IMR-90 (cell line): ENCODE data around the gene ROBO4. TPM values are rescaled to one million over a fixed set of nuclear protein-coding genes. Genes with fewer than 3 reads are reported as not detected.

Source experiments
- ATAC-seq: fragments of 200-7000 bp; cut with Tn5 transposase; 2 replicates; pipeline ENCODE4 v1.9.1; 2020; ENCODE audit warnings: low read depth, mild to moderate bottlenecking, moderate library complexity
- BruUV-seq: library from RNA; stranded (reverse); fragments of 400-500 nt; replicated peaks from 2 replicates; lab custom pipeline; 2021; lab: Mats Ljungman, UMichigan
- CTCF ChIA-PET: fragments of 300-600 bp; formaldehyde crosslinking; extraction: SDS; loops from one replicate; lab custom pipeline; 2021; ENCODE audit warnings: antibody characterized with exemption; lab: Yijun Ruan, JAX
- POLR2A ChIA-PET: fragments of 300-600 bp; sonication (Branson Sonifier 250); formaldehyde crosslinking; loops from one replicate; lab custom pipeline; 2022; ENCODE audit warnings: antibody characterized with exemption; ENCODE audit not compliant: unreplicated experiment; lab: Charles Lee
- DNase-seq: peaks from one replicate; pipeline ENCODE4 v3.0.0; 2013
- H2AFZ ChIP-seq: replicated peaks from 2 replicates; pipeline ENCODE3; 2013; ENCODE audit warnings: low read length, mild to moderate bottlenecking; ENCODE audit not compliant: poor library complexity
- H2AK5ac ChIP-seq: 2 replicates; pipeline ENCODE4 v1.6.1; 2013; ENCODE audit warnings: low read depth, low read length, inconsistent platforms
- H2AK9ac ChIP-seq: replicated peaks from 2 replicates; pipeline ENCODE3; 2013; ENCODE audit warnings: mild to moderate bottlenecking, low read depth, low read length, moderate library complexity; ENCODE audit not compliant: poor library complexity
- H2BK120ac ChIP-seq: 2 replicates; pipeline ENCODE4 v1.6.1; 2013; ENCODE audit warnings: low read depth, low read length, inconsistent platforms
- H2BK15ac ChIP-seq: 3 replicates; pipeline ENCODE4 v1.6.1; 2013; ENCODE audit warnings: low read depth, low read length, inconsistent platforms
- H2BK20ac ChIP-seq: 2 replicates; pipeline ENCODE4 v1.6.1; 2013; ENCODE audit warnings: low read depth, mild to moderate bottlenecking, inconsistent platforms, low read length, moderate library complexity
- H2BK5ac ChIP-seq: 2 replicates; pipeline ENCODE4 v1.6.1; 2013; ENCODE audit warnings: mild to moderate bottlenecking, low read depth, low read length, inconsistent platforms; ENCODE audit not compliant: poor library complexity, severe bottlenecking
- H3K14ac ChIP-seq: replicated peaks from 2 replicates; pipeline ENCODE4 v1.6.1; 2013; ENCODE audit warnings: low read depth, low read length, inconsistent platforms
- H3K18ac ChIP-seq: 2 replicates; pipeline ENCODE4 v1.6.1; 2013; ENCODE audit warnings: low read depth, low read length, control low read depth
- H3K23ac ChIP-seq: 2 replicates; pipeline ENCODE4 v1.6.1; 2013; ENCODE audit warnings: low read depth, low read length, inconsistent platforms
- H3K27ac ChIP-seq: 2 replicates; pipeline ENCODE4 v1.5.1; 2013; ENCODE audit warnings: mild to moderate bottlenecking, control low read depth, low read length; ENCODE audit not compliant: insufficient read depth
- H3K27me3 ChIP-seq: 2 replicates; pipeline ENCODE4 v1.6.1; 2013; ENCODE audit warnings: low read length; ENCODE audit not compliant: control insufficient read depth, insufficient read depth
- H3K36me3 ChIP-seq: 2 replicates; pipeline ENCODE4 v1.6.1; 2013; ENCODE audit warnings: low read length, mixed read lengths; ENCODE audit not compliant: control insufficient read depth, insufficient read depth
- H3K4ac ChIP-seq: 2 replicates; pipeline ENCODE4 v1.6.1; 2013; ENCODE audit warnings: low read depth, low read length, inconsistent platforms
- H3K4me1 ChIP-seq: 2 replicates; pipeline ENCODE4 v1.6.1; 2013; ENCODE audit warnings: low read length, mixed read lengths; ENCODE audit not compliant: control insufficient read depth, insufficient read depth
- H3K4me2 ChIP-seq: 2 replicates; pipeline ENCODE4 v1.6.1; 2013; ENCODE audit warnings: low read depth, mild to moderate bottlenecking, control low read depth, low read length, moderate library complexity
- H3K4me3 ChIP-seq: 2 replicates; pipeline ENCODE4 v1.5.1; 2013; ENCODE audit warnings: low read depth, mild to moderate bottlenecking, control low read depth, low read length, moderate library complexity; ENCODE audit not compliant: insufficient read depth
- H3K56ac ChIP-seq: 2 replicates; pipeline ENCODE4 v1.6.1; 2013; ENCODE audit warnings: low read length, inconsistent platforms; ENCODE audit not compliant: insufficient read depth; ENCODE audit errors: extremely low read depth
- H3K79me1 ChIP-seq, 2 experiments: 2 replicates each; pipeline ENCODE4 v1.6.1; 2013; ENCODE audit warnings: low read length in 2 of 2, inconsistent platforms in 1 of 2, low read depth in 1 of 2
- H3K9ac ChIP-seq: 2 replicates; pipeline ENCODE4 v1.6.1; 2013; ENCODE audit warnings: low read depth, low read length, control low read depth
- H3K9me1 ChIP-seq: 2 replicates; pipeline ENCODE4 v1.6.1; 2013; ENCODE audit warnings: low read length, inconsistent platforms; ENCODE audit not compliant: insufficient read depth
- H3K9me3 ChIP-seq: 2 replicates; pipeline ENCODE4 v1.6.1; 2013; ENCODE audit warnings: low read length; ENCODE audit not compliant: control insufficient read depth, insufficient read depth
- H4K20me1 ChIP-seq: 2 replicates; pipeline ENCODE4 v1.6.1; 2013; ENCODE audit warnings: low read length, inconsistent platforms; ENCODE audit not compliant: insufficient read depth
- H4K5ac ChIP-seq: 2 replicates; pipeline ENCODE4 v1.6.1; 2013; ENCODE audit warnings: mild to moderate bottlenecking, low read depth, low read length, control low read depth
- H4K8ac ChIP-seq, 2 experiments: 2 replicates each; pipeline ENCODE4 v1.6.1; 2013; ENCODE audit warnings: low read depth in 2 of 2, low read length in 2 of 2, control low read depth in 1 of 2, inconsistent platforms in 1 of 2
- H4K91ac ChIP-seq: 2 replicates; pipeline ENCODE4 v1.6.1; 2013; ENCODE audit warnings: low read depth, low read length, inconsistent platforms; ENCODE audit not compliant: insufficient read depth
- BHLHE40 ChIP-seq: fragments of 150-350 bp; IDR thresholded peaks from 2 replicates; pipeline ENCODE4 v1.6.1; 2016; ENCODE audit warnings: mild to moderate bottlenecking, low read depth, low read length
- CEBPB ChIP-seq: IDR thresholded peaks from 2 replicates; pipeline ENCODE4 v1.6.1; 2012; ENCODE audit warnings: low read depth, low read length, improper control_type of control experiment
- FOS ChIP-seq: fragments of 150-350 bp; IDR thresholded peaks from 2 replicates; pipeline ENCODE4 v1.6.1; 2016; ENCODE audit warnings: low read depth, low read length
- MAZ ChIP-seq: IDR thresholded peaks from 2 replicates; pipeline ENCODE4 v1.6.1; 2012; ENCODE audit warnings: low read depth, mild to moderate bottlenecking, low read length, improper control_type of control experiment, moderate library complexity, borderline replicate concordance
- MXI1 ChIP-seq: IDR thresholded peaks from 2 replicates; pipeline ENCODE4 v1.6.1; 2012; ENCODE audit warnings: low read depth, mild to moderate bottlenecking, low read length, moderate library complexity, borderline replicate concordance
- NFE2L2 ChIP-seq: fragments of 150-350 bp; IDR thresholded peaks from 2 replicates; pipeline ENCODE4 v1.6.1; 2016; ENCODE audit warnings: low read depth, mild to moderate bottlenecking, low read length
- RAD21 ChIP-seq: IDR thresholded peaks from 2 replicates; pipeline ENCODE4 v1.6.1; 2012; ENCODE audit warnings: low read length, improper control_type of control experiment
- RCOR1 ChIP-seq: IDR thresholded peaks from 2 replicates; pipeline ENCODE4 v1.6.1; 2012; ENCODE audit warnings: mild to moderate bottlenecking, low read length, improper control_type of control experiment; ENCODE audit not compliant: insufficient replicate concordance
- USF2 ChIP-seq: fragments of 150-350 bp; IDR thresholded peaks from 2 replicates; pipeline ENCODE4 v1.6.1; 2017; ENCODE audit warnings: mild to moderate bottlenecking, antibody characterized with exemption, low read length, low read depth
- WGBS, 2 experiments: methylation state at CpG; one replicate each; pipeline versions ENCODE4 v1.1.5 to v1.1.7; 2013; ENCODE audit warnings: missing lambda C conversion rate in 2 of 2; ENCODE audit not compliant: insufficient read length in 1 of 2; ENCODE audit errors: extremely low coverage in 2 of 2; 5-methylcytosine and 5-hydroxymethylcytosine counted together
- dilution Hi-C: fragments of 300-500 bp; cut with HindIII; formaldehyde crosslinking; loops from one replicate; pipeline ENCODE4 v1.14.3; 2018; ENCODE audit warnings: low sequenced_read_pairs; ENCODE audit not compliant: unreplicated experiment
- in situ Hi-C: fragments of 300-500 bp; cut with MboI; formaldehyde crosslinking; loops from 3 replicates; pipeline ENCODE4 v1.14.3; 2019; ENCODE audit warnings: low sequenced_read_pairs, inconsistent platforms, mixed read lengths
- intact Hi-C: fragments of 100-400 bp; cut with micrococcal nuclease; formaldehyde crosslinking; loops from 2 replicates; pipeline ENCODE4 v1.10.0; 2022
- polyA plus RNA-seq, 3 experiments: library from polyadenylated mRNA; depleted of rRNA; stranded (reverse); fragments of >200 nt; gene quantifications; 2 replicates each; pipeline ENCODE4 v1.2.3, GENCODE V29; 2012; ENCODE audit warnings: low replicate concordance in 1 of 3
- total RNA-seq: library from RNA; depleted of rRNA; stranded (reverse); fragments of >200 nt; gene quantifications from 2 replicates; pipeline ENCODE4 v1.2.3, GENCODE V29; 2012
- TF ChIP-seq, protein P1 (sequence below): fragments of 150-350 bp; IDR thresholded peaks from 2 replicates; pipeline ENCODE4 v1.6.1; 2016; ENCODE audit warnings: low read depth, mild to moderate bottlenecking, low read length, moderate library complexity, borderline replicate concordance

ROBO4 gene
- total and polyA plus RNA-seq, 2 of the 4 experiments (the other 2 are of a cell fraction), result 0.72 to 0.82 TPM

DNA sequence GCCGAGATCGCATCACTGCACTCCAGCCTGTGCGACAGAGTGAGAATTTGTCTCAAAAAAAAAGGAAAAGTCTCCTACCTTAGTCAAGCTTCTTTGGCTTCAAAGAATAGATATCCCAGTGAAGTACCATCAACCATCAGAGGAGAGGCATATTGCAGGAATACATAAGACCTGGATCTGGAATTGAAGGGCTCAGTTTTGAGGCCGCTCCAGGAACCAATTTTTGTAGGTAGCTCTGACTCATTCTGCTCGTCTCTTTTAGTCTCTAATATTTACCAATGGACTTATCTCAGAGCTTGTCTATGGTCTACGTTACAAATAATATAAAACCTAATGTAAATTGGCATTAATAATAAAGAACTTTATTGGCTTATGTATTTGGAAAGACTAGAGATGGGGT lies 48.2 kb upstream of the ROBO4 start:
- Histone ChIP-seq H4K8ac (no peak overlapping the region), H3K27ac (no peak overlapping the region), H2AK9ac (no peak overlapping the region), H3K9me1 (no peaks in the 10 kb centered on the region), H3K14ac (no peak overlapping the region), H3K9me3 (no peaks in the 10 kb centered on the region), H3K79me1 (no peaks in the 10 kb centered on the region), H4K20me1 (no peaks in the 10 kb centered on the region), H2AK5ac (no peak overlapping the region), H3K4me2 (no peak overlapping the region), H3K9ac (no peak overlapping the region), H3K23ac (no peak overlapping the region), H3K36me3 (no peaks in the 10 kb centered on the region), H2BK15ac (no peak overlapping the region), H3K4me1 (0 out of 2 replicates have a peak, but pooled peaks cover 2% of the 10 kb centered on the region), H4K91ac (no peak overlapping the region), H2BK120ac (no peak overlapping the region), H3K18ac (no peak overlapping the region), H2AFZ (no peak overlapping the region), H2BK20ac (no peak overlapping the region), H3K4me3 (no peak overlapping the region), H3K4ac (no peak overlapping the region), H4K5ac (no peak overlapping the region), H3K27me3 (no peaks in the 10 kb centered on the region), H3K56ac (no peak overlapping the region), H2BK5ac (no peak overlapping the region)
- dilution Hi-C loops, result no loop called here
- TF ChIP-seq, protein P1, sequence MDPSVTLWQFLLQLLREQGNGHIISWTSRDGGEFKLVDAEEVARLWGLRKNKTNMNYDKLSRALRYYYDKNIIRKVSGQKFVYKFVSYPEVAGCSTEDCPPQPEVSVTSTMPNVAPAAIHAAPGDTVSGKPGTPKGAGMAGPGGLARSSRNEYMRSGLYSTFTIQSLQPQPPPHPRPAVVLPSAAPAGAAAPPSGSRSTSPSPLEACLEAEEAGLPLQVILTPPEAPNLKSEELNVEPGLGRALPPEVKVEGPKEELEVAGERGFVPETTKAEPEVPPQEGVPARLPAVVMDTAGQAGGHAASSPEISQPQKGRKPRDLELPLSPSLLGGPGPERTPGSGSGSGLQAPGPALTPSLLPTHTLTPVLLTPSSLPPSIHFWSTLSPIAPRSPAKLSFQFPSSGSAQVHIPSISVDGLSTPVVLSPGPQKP, result no peak
- TF ChIP-seq RAD21, result no peak
- TF ChIP-seq MAZ, result no peak
- no peak for TF ChIP-seq NFE2L2
- no peak for TF ChIP-seq BHLHE40
- TF ChIP-seq CEBPB, result no peak
- TF ChIP-seq MXI1, result no peak
- TF ChIP-seq RCOR1, result no peak
- TF ChIP-seq USF2, result no peak
- no peak for TF ChIP-seq FOS
- ChIA-PET POLR2A (no interaction called here), CTCF (no interaction called here)
- no TSS peak for BruUV-seq
- ATAC-seq (no peak), DNase-seq (no peak)
- intact Hi-C loops, result no loop called here
- in situ Hi-C loops, result no loop called here
- no CpG with 5 or more reads among the region's 6 CpGs for WGBS, 2 experiments
